OCI-LY1 (cell line): ENCODE measurements around the gene STPG1.

Experiments used
- H2AFZ ChIP-seq: fragments of 200-600 bp; sonication (generic), shearing (Covaris generic); 2 replicates; pipeline ENCODE4 v1.6.0; 2014; ENCODE audit warnings: antibody characterized with exemption, mild to moderate bottlenecking, low read length
- H3F3A ChIP-seq: fragments of 200-600 bp; sonication (generic), shearing (Covaris generic); 2 replicates; pipeline ENCODE4 v1.6.0; 2014; ENCODE audit warnings: mild to moderate bottlenecking, antibody characterized with exemption, low read length, moderate library complexity; ENCODE audit not compliant: insufficient read depth
- H3K27ac ChIP-seq: fragments of 200-600 bp; sonication (generic); 2 replicates; pipeline ENCODE4 v1.5.1; 2014; ENCODE audit warnings: low read length, mixed run types, mild to moderate bottlenecking, low read depth; ENCODE audit not compliant: poor library complexity, severe bottlenecking
- H3K27me3 ChIP-seq: fragments of 200-600 bp; sonication (generic); 2 replicates; pipeline ENCODE4 v1.6.0; 2014; ENCODE audit warnings: antibody characterized with exemption, mild to moderate bottlenecking, low read length, moderate library complexity; ENCODE audit not compliant: insufficient read depth
- H3K36me3 ChIP-seq: fragments of 200-600 bp; sonication (generic); 2 replicates; pipeline ENCODE4 v1.6.1; 2014; ENCODE audit warnings: mild to moderate bottlenecking, antibody characterized with exemption, low read length, moderate library complexity, mixed read lengths; ENCODE audit not compliant: insufficient read depth
- H3K4me1 ChIP-seq: fragments of 200-600 bp; sonication (generic); 2 replicates; pipeline ENCODE4 v1.5.1; 2014; ENCODE audit warnings: mild to moderate bottlenecking, low read length, moderate library complexity; ENCODE audit not compliant: insufficient read depth, severe bottlenecking
- H3K4me2 ChIP-seq: fragments of 200-600 bp; sonication (generic), shearing (Covaris generic); 2 replicates; pipeline ENCODE4 v1.6.1; 2014; ENCODE audit warnings: low read length
- H3K4me3 ChIP-seq: fragments of 200-600 bp; sonication (generic); 2 replicates; pipeline ENCODE4 v1.5.1; 2014; ENCODE audit warnings: low read length, low read depth, mild to moderate bottlenecking, mixed read lengths; ENCODE audit not compliant: poor library complexity, severe bottlenecking
- H3K79me2 ChIP-seq: fragments of 200-600 bp; shearing (Covaris generic); 2 replicates; pipeline ENCODE4 v1.6.1; 2016; ENCODE audit warnings: mixed run types, low read length, mixed read lengths; ENCODE audit not compliant: insufficient read depth
- H3K9ac ChIP-seq: fragments of 200-600 bp; sonication (generic), shearing (Covaris generic); 2 replicates; pipeline ENCODE4 v1.6.1; 2014; ENCODE audit warnings: mild to moderate bottlenecking, low read length, mixed read lengths
- H3K9me2 ChIP-seq: fragments of 200-600 bp; sonication (generic), shearing (Covaris generic); 2 replicates; pipeline ENCODE4 v1.6.1; 2014; ENCODE audit warnings: low read depth, mild to moderate bottlenecking, low read length, mixed read lengths
- H3K9me3 ChIP-seq: fragments of 200-600 bp; shearing (Covaris generic); 2 replicates; pipeline ENCODE4 v1.6.1; 2014; ENCODE audit warnings: low read length, mixed read lengths
- H4K20me1 ChIP-seq: fragments of 200-600 bp; sonication (generic), shearing (Covaris generic); 2 replicates; pipeline ENCODE4 v1.6.0; 2016; ENCODE audit warnings: mild to moderate bottlenecking, low read length; ENCODE audit not compliant: insufficient read depth
- CTCF ChIP-seq: fragments of 200-600 bp; sonication (generic), shearing (Covaris generic); IDR thresholded peaks from 2 replicates; pipeline ENCODE4 v1.5.1; 2017; ENCODE audit warnings: mild to moderate bottlenecking, antibody characterized with exemption, low read length, moderate library complexity, mixed read lengths
- EZH2 ChIP-seq: fragments of 200-600 bp; sonication (generic), shearing (Covaris generic); IDR thresholded peaks from 2 replicates; pipeline ENCODE4 v1.8.0; 2017; ENCODE audit warnings: borderline replicate concordance, mixed run types, mild to moderate bottlenecking, antibody characterized with exemption, low read length, moderate library complexity, mixed read lengths

STPG1 gene

GRCh38 chr1:24383381-24383940, 30.1 kb downstream of the STPG1 start:
- no peak overlapping the region for H3K27ac ChIP-seq
- H2AFZ ChIP-seq, result no peak overlapping the region
- no peak overlapping the region for H3K4me3 ChIP-seq
- no peak overlapping the region for H3K4me2 ChIP-seq
- no peaks in the 10 kb centered on the region for H3K9me3 ChIP-seq
- H3K27me3 ChIP-seq, result no peaks in the 10 kb centered on the region
- H3K4me1 ChIP-seq, result peaks cover 27% of the 10 kb centered on the region
- H3K9ac ChIP-seq, result no peak overlapping the region
- no peaks in the 10 kb centered on the region for H3F3A ChIP-seq
- no peaks in the 10 kb centered on the region for H3K79me2 ChIP-seq
- H3K9me2 ChIP-seq, result no peaks in the 10 kb centered on the region
- no peak for TF ChIP-seq CTCF
- TF ChIP-seq EZH2, result no peak
- H3K36me3 ChIP-seq, result no peaks in the 10 kb centered on the region
- no peaks in the 10 kb centered on the region for H4K20me1 ChIP-seq

GRCh38 chr1:24382165-24382577, 31.4 kb downstream of the STPG1 start:
- Histone ChIP-seq H2AFZ (no peak overlapping the region), H3K9me2 (no peaks in the 10 kb centered on the region), H3K4me3 (no peak overlapping the region), H3K36me3 (no peaks in the 10 kb centered on the region), H3K9me3 (no peaks in the 10 kb centered on the region), H3K4me2 (no peak overlapping the region), H3F3A (no peaks in the 10 kb centered on the region), H4K20me1 (no peaks in the 10 kb centered on the region), H3K79me2 (no peaks in the 10 kb centered on the region), H3K27ac (no peak overlapping the region), H3K9ac (no peak overlapping the region), H3K27me3 (no peaks in the 10 kb centered on the region), H3K4me1 (peaks cover 21% of the 10 kb centered on the region)
- TF ChIP-seq CTCF (no peak), EZH2 (no peak)

GRCh38 chr1:24381256-24381655, 32.3 kb downstream of the STPG1 start:
- H3K27me3 ChIP-seq, result no peaks in the 10 kb centered on the region
- peaks cover 12% of the 10 kb centered on the region for H3K4me1 ChIP-seq
- TF ChIP-seq CTCF (no peak), EZH2 (no peak)
- no peaks in the 10 kb centered on the region for H4K20me1 ChIP-seq
- H3K27ac ChIP-seq, result no peak overlapping the region
- H3K4me2 ChIP-seq, result no peak overlapping the region
- H3K9me3 ChIP-seq, result no peaks in the 10 kb centered on the region
- no peaks in the 10 kb centered on the region for H3K9me2 ChIP-seq
- H3K9ac ChIP-seq, result no peak overlapping the region
- no peak overlapping the region for H2AFZ ChIP-seq
- no peak overlapping the region for H3K4me3 ChIP-seq
- no peaks in the 10 kb centered on the region for H3K36me3 ChIP-seq
- no peaks in the 10 kb centered on the region for H3F3A ChIP-seq
- H3K79me2 ChIP-seq, result no peaks in the 10 kb centered on the region
